ENCODE measurements around the gene C6orf52. TPM values are rescaled to one million over a fixed set of nuclear protein-coding genes. Genes with fewer than 3 reads are reported as not detected.

C6orf52 gene
- total and polyA plus RNA-seq, 2 of the 13 experiments (the other 11 are each of a cell fraction or from before 2014, with no cell fraction given) = 0.50 to 0.53 TPM

GRCh38 chr6:10743515-10743914 lies 49.1 kb upstream of the C6orf52 start:
- FAIRE-seq (no peak), ATAC-seq (no peak), DNase-seq (ENCODE audit: low spot score) (no peak)
- H3K4me3 ChIP-seq (replicated peaks in 1 of 3; ENCODE audit: insufficient read depth in 1 of 3, low read depth in 2 of 3, low read length in 3 of 3) = no peak overlapping the region
- peaks cover 8% of the 10 kb centered on the region for H3K79me2 ChIP-seq (ENCODE audit: insufficient read depth, low read length)
- ChIA-PET POLR2A (interaction anchor here (4.4 kb wide), 1 partner anchor 22 kb away, joined by 42 read pairs; the partner anchor contains the start of gene TMEM14C), CTCF (ENCODE audit: low intra/inter-chr PET ratio, low total read pairs) (no interaction called here)
- in situ Hi-C loops (cut with HindIII; ENCODE audit: extremely low pct_ligation_motif_present, low pct_unique_long_range_greater_than_20kb) = no loop called here
- no peak overlapping the region for H3K9ac ChIP-seq (ENCODE audit: insufficient read depth, low read depth, low read length)
- no peaks in the 10 kb centered on the region; a peak in 2 of 5 replicates for H3K36me3 ChIP-seq (replicated peaks in 1 of 2; ENCODE audit: control insufficient read depth in 1 of 2, insufficient read depth in 2 of 2, low read length in 2 of 2)
- TF ChIP-seq ZNF501 (CRISPR knock-in tag; IDR thresholded peaks at IDR 0.05) = no peak
- no peak for TF ChIP-seq RCOR2 (CRISPR knock-in tag; IDR thresholded peaks at IDR 0.05)
- TF ChIP-seq ZBTB38 (CRISPR knock-in tag; IDR thresholded peaks at IDR 0.05) = no peak
- no peak for TF ChIP-seq SRY (CRISPR knock-in tag; IDR thresholded peaks at IDR 0.05)
- no peak for TF ChIP-seq ZNF180 (CRISPR knock-in tag; IDR thresholded peaks at IDR 0.05; ENCODE audit: borderline replicate concordance, low read depth)
- no peak for TF ChIP-seq ZFP36L1 (CRISPR knock-in tag; IDR thresholded peaks at IDR 0.05)
- no peak for TF ChIP-seq ZNF720 (CRISPR knock-in tag; IDR thresholded peaks at IDR 0.05)
- no peak for TF ChIP-seq ATF7-NPFF (CRISPR knock-in tag; IDR thresholded peaks at IDR 0.05; ENCODE audit: low read depth)
- TF ChIP-seq ZNF577 (CRISPR knock-in tag; IDR thresholded peaks at IDR 0.05; ENCODE audit: borderline replicate concordance, low read depth) = no peak
- no peak for TF ChIP-seq ZNF879 (CRISPR knock-in tag; IDR thresholded peaks at IDR 0.05)
- no peak for TF ChIP-seq ZBTB7A (CRISPR knock-in tag; IDR thresholded peaks at IDR 0.05)
- no peak for TF ChIP-seq ZFP90 (CRISPR knock-in tag; IDR thresholded peaks at IDR 0.05; ENCODE audit: borderline replicate concordance)
- no peak for TF ChIP-seq FIP1L1 (IDR thresholded peaks at IDR 0.05; ENCODE audit: borderline replicate concordance, insufficient read depth, low read depth, low read length)
- TF ChIP-seq ZNF563 (CRISPR knock-in tag; IDR thresholded peaks at IDR 0.05) = no peak
- no peak for TF ChIP-seq ZNF746 (CRISPR knock-in tag; IDR thresholded peaks at IDR 0.05)
- no peak for TF ChIP-seq REL (CRISPR knock-in tag; conservative IDR thresholded peaks at IDR 0.05)
- no peak for TF ChIP-seq ZKSCAN5 (CRISPR knock-in tag; IDR thresholded peaks at IDR 0.05)
- TF ChIP-seq, protein P1, sequence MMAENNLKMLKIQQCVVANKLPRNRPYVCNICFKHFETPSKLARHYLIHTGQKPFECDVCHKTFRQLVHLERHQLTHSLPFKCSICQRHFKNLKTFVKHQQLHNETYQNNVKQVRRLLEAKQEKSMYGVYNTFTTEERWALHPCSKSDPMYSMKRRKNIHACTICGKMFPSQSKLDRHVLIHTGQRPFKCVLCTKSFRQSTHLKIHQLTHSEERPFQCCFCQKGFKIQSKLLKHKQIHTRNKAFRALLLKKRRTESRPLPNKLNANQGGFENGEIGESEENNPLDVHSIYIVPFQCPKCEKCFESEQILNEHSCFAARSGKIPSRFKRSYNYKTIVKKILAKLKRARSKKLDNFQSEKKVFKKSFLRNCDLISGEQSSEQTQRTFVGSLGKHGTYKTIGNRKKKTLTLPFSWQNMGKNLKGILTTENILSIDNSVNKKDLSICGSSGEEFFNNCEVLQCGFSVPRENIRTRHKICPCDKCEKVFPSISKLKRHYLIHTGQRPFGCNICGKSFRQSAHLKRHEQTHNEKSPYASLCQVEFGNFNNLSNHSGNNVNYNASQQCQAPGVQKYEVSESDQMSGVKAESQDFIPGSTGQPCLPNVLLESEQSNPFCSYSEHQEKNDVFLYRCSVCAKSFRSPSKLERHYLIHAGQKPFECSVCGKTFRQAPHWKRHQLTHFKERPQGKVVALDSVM (CRISPR knock-in tag; IDR thresholded peaks at IDR 0.05) = no peak
- no peak for TF ChIP-seq KDM5B (CRISPR knock-in tag; IDR thresholded peaks at IDR 0.05; ENCODE audit: borderline replicate concordance)
- no peak overlapping the region for H3K4me2 ChIP-seq (ENCODE audit: low read depth, low read length)
- no peaks in the 10 kb centered on the region for H3K27me3 ChIP-seq (ENCODE audit: control insufficient read depth in 1 of 2, insufficient read depth in 2 of 2, low read length in 2 of 2)
- H4K20me1 ChIP-seq (ENCODE audit: insufficient read depth, low read length) = no peaks in the 10 kb centered on the region
- BruUV-seq (replicated peaks) = no TSS peak
- H2AFZ ChIP-seq (ENCODE audit: low read length) = no peak overlapping the region
- H3K27ac ChIP-seq (ENCODE audit: extremely low read length, insufficient read depth, low read length) = no peak overlapping the region
- no peaks in the 10 kb centered on the region for H3K9me3 ChIP-seq (ENCODE audit: low read length)
- WGBS (ENCODE audit: low lambda C conversion rate) = 88% methylated on average over 6 of the region's 6 CpGs
- peaks cover 12% of the 10 kb centered on the region for H3K4me1 ChIP-seq (ENCODE audit: insufficient read depth, low read length)
- intact Hi-C loops (cut with micrococcal nuclease; ENCODE audit: unreplicated experiment) = no loop called here
